Kidney epithelial cell (primary cell): Measurements from ENCODE around the gene VEPH1. TPM values are rescaled to one million over a fixed set of nuclear protein-coding genes. Genes with fewer than 3 reads are reported as not detected.

Experiments
- DNase-seq: peaks from one replicate; pipeline ENCODE4 v3.0.0-alpha.2; 2010; ENCODE audit warnings: low read depth
- H3K27me3 ChIP-seq: 2 replicates; pipeline ENCODE4 v1.6.0; 2011; ENCODE audit warnings: low read length; ENCODE audit not compliant: control insufficient read depth, insufficient read depth
- H3K36me3 ChIP-seq: 2 replicates; pipeline ENCODE4 v1.5.1; 2011; ENCODE audit warnings: low read length; ENCODE audit not compliant: control insufficient read depth, insufficient read depth
- H3K4me3 ChIP-seq: 2 replicates; pipeline ENCODE4 v1.5.1; 2011; ENCODE audit warnings: low read depth, mild to moderate bottlenecking, control low read depth, low read length
- total RNA-seq: library from RNA; depleted of rRNA; stranded (reverse); fragments of >200 nt; gene quantifications from 2 replicates; pipeline ENCODE4 v1.2.3, GENCODE V29; 2015
- TF ChIP-seq, protein P1 (sequence below): IDR thresholded peaks from 2 replicates; pipeline ENCODE4 v1.5.1; 2011; ENCODE audit warnings: mild to moderate bottlenecking, moderate library complexity, low read length, control low read depth, inconsistent platforms; ENCODE audit not compliant: insufficient read depth, poor library complexity, severe bottlenecking

VEPH1 gene
- total RNA-seq, 1 donor from 2014 or later, result 26.0 TPM

DNA sequence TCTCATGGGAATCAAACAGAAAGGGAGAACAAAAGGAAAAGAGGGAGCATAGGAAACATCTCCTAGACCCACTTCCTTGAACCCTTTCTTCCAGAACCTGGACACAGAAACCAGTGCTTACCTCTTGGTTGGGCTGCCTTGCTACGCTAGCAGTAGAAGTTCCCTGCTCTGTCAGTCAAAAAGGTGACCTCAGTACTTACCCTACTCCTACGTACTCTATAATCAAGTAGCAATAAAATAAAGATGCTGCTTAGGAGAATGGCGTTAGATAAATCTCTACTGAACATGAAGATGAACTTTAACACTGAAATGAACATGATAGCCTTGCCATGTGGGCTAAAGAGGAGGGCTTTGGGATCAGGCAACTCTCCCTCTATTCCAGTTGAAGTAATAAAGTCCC lies 7.4 kb downstream of the VEPH1 start:
- H3K36me3 ChIP-seq, result no peaks in the 10 kb centered on the region
- TF ChIP-seq, protein P1, sequence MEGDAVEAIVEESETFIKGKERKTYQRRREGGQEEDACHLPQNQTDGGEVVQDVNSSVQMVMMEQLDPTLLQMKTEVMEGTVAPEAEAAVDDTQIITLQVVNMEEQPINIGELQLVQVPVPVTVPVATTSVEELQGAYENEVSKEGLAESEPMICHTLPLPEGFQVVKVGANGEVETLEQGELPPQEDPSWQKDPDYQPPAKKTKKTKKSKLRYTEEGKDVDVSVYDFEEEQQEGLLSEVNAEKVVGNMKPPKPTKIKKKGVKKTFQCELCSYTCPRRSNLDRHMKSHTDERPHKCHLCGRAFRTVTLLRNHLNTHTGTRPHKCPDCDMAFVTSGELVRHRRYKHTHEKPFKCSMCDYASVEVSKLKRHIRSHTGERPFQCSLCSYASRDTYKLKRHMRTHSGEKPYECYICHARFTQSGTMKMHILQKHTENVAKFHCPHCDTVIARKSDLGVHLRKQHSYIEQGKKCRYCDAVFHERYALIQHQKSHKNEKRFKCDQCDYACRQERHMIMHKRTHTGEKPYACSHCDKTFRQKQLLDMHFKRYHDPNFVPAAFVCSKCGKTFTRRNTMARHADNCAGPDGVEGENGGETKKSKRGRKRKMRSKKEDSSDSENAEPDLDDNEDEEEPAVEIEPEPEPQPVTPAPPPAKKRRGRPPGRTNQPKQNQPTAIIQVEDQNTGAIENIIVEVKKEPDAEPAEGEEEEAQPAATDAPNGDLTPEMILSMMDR, result no peak
- DNase-seq, result no peak
- H3K27me3 ChIP-seq, result no peaks in the 10 kb centered on the region
- H3K4me3 ChIP-seq, result no peak overlapping the region

- Histone ChIP-seq H3K27me3 (no peaks in the 10 kb centered on the region), H3K4me3 (no peak overlapping the region), H3K36me3 (no peaks in the 10 kb centered on the region)
- DNase-seq, result no peak
- TF ChIP-seq, protein P1, result no peak
Measured at GRCh38 chr3:157494581-157495281, 8.5 kb downstream of the VEPH1 start.

GRCh38 chr3:157493627-157494550 lies 9.3 kb downstream of the VEPH1 start:
- DNase-seq, result peak; percentile 18
- Histone ChIP-seq H3K36me3 (no peaks in the 10 kb centered on the region), H3K4me3 (no peak overlapping the region), H3K27me3 (no peaks in the 10 kb centered on the region)
- TF ChIP-seq, protein P1, result peak; percentile 50

DNA sequence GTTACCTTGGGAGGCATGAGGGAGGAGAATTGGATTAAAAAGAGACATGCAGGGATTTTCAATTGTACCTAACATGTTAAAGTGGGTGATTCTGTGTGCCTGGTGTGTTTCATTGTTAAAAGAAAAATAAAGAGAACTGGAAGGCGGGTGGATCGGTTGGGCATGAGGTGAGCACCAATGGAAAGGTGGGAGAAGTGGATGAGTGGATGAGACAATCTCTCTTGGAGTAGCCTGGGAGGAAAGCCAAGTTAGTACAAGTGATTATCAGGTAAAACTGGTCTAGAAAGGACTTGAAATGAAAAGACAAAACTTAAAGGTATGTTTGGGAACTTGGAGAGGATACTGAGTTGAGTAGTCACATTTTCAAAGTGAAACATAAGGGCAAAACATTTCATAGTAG lies 12.1 kb downstream of the VEPH1 start:
- no peaks in the 10 kb centered on the region for H3K27me3 ChIP-seq
- TF ChIP-seq, protein P1, result no peak
- no peaks in the 10 kb centered on the region for H3K36me3 ChIP-seq
- H3K4me3 ChIP-seq, result no peak overlapping the region
- no peak for DNase-seq

DNA sequence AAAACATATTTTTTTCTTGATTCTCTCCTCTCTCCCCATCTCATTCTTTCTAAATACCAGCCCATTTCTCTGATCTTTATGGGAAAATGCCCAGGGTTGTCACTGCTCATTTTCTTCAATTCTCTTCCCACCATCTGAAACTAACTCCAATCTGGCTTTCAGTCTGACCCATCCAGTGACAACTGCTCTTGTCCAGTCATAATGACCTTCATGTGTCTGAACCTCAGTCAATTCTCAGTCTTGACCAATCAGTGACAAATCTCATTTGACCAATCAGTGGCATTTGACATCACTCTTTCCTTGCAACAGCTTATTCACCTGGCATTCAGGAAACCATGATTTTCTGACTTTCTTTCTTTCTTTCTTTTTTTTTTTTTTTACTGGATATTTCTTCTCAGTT lies 15.1 kb downstream of the VEPH1 start:
- no peak for DNase-seq
- H3K36me3 ChIP-seq, result no peaks in the 10 kb centered on the region
- no peaks in the 10 kb centered on the region for H3K27me3 ChIP-seq
- TF ChIP-seq, protein P1, result no peak
- no peak overlapping the region for H3K4me3 ChIP-seq
